Measurements from ENCODE around the gene PRODH2.
"Not testable (repeated sequence)": the region's sequence is repeated elsewhere in the genome, so short reads cannot be mapped to it uniquely, and the experiment has no call there.

PRODH2 gene

GRCh38 chr19:35780717-35781116 is 31.9 kb downstream of the PRODH2 start:
- no peak for DNase-seq

GRCh38 chr19:35780058-35780457 is 32.6 kb downstream of the PRODH2 start:
- no peak for DNase-seq

DNA sequence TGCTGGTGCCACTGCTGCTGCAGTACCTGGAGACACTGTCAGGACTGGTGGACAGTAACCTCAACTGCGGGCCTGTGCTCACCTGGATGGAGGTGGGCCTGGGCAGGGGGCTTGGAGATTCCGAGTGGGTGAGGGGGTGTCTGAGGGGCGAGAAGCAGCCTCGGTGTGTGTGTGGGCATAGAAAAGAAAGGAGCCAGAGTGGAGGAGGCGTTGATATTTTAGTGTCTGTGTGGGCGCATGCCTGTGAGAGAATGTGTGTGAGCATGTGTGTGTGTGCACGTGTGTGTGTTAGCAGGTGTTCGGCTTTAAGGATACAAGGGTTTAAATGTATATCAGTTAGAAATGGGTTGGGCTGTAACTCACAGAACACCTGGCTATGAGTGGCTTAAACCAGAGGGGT is 33.6 kb downstream of the PRODH2 start:
- no peak for DNase-seq

DNA sequence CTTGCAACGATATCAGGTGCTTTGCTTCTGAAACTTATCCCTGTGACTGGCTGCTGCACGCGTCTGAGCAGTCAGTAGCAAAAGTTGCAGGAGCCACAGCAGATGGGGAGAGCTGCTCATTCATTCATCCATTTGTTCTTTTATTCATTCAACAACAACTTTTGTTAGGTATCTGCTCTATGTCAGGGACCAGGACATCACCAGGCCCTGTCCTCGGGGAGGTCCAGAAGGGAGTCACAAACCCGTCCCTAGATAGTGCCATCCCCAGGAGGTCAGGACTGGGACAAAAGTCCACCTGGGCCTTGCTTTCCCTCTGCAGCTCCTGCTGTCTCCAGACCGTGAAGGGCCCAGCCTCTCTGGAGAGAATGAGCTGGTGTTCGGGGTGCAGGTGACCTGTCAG is 34.7 kb downstream of the PRODH2 start:
- DNase-seq = no peak

- DNase-seq = no peak
Measured at GRCh38 chr19:35777086-35777841, 35.4 kb downstream of the PRODH2 start.

DNA sequence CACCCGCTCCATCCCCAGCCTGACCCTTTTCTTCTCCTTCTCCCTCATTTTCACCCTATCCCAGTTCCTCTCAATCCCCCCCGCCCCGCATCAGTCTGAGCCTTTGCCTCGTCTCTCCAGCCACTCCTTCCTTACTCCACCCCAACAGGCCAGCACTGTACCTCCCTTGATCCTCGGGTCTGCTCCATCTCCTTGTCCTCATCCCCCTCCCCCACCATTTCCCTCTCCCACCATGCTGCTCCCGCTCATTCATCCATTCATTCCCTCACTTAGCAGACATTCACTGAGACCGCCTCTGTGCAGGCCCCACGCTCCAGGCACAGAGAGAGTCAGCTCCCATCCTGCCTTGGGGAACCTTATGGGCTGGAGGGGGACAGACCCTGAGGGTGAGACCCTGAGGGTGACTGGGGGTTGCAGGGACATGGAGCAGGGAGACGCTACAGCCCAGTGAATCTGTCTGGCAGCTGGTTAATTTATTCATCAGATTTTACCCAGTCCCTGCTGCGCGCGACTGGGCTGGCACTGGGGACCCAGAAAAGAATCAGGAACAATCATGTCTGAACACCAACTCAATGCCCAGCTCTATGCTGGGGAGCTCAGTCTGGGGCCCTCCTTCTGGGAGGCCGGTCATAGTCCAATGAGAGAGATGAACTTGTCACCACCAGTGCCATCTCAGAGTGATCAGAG is 36.4 kb downstream of the PRODH2 start:
- no peak for DNase-seq

GRCh38 chr19:35775298-35776101 is 37.1 kb downstream of the PRODH2 start, which contains the start of gene ARHGAP33:
ARHGAP33 (plus strand) TSS chr19:35775564; CDS start chr19:35775659, 95 bp downstream.
- peak; percentile 99 for DNase-seq

DNA sequence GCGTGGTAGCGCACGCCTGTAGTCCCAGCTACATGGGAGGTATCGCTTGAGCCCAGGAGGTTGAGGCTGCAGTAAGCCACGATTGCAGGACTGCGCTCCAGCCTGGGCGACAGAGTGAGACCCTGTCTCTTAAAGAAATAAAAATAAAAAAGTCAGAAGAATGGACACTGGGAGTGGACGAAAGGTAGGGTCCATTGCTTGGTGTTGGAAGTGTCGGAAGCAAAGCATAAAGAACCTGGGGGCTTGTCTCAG is 37.7 kb downstream of the PRODH2 start:
- no peak for DNase-seq

GRCh38 chr19:35774274-35775045 is 38.2 kb downstream of the PRODH2 start:
- no peak for DNase-seq

DNA sequence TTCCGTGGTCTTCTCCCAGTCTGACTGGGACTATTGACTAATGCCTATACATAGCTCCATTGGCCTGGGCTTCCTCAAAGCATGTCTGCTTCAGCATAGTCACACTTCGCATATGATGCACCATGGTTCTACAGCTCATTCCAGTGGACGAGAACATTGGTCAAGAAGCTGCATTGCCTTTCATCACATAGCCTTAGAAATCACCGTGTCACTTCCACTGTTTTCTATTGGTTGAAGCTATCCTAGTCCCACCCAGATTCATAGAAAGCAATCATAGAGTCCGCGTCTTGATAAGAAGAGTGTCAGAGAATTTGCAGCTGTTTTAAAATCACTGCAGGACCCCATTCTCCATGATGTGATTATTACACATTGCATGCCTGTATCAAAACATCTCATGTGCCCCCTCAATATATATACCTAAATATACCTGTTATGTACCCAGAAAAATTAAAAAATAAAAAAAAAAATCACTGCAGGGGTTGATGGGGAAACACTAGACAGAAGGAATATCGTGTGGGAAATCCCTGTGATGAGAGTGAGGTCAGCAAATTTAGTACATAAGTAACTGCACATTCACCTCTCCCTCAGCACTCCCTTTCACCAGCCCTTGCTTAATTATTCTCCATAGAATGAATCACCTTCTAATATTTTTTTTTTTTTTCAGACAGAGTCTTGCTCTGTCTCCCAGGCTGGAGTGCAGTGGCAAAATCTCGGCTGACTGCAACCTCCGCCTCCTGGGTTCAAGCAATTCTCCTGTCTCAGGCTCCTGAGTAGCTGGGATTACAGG is 39.4 kb downstream of the PRODH2 start:
- no peak for DNase-seq

DNA sequence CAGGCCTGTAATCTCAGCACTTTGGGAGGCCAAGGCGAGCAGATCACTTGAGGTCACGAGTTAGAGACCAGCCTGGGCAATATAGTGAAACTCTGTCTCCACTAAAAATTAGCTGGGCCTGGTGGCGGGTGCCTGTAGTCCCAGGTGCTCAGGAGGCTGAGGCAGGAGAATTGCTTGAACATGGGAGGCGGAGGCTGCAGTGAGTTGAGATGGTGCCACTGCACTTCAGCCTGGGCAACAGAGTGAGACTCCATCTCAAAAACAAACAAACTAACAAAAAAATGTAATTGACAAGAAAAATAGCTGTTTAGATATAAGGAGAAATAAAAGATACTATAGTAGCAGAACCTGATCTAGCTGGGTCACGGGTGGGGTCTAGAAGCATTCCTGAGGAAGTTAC is 40.3 kb downstream of the PRODH2 start:
- DNase-seq = not testable (repeated sequence)

GRCh38 chr19:35768082-35768421 is 44.6 kb downstream of the PRODH2 start:
- DNase-seq = no peak

DNA sequence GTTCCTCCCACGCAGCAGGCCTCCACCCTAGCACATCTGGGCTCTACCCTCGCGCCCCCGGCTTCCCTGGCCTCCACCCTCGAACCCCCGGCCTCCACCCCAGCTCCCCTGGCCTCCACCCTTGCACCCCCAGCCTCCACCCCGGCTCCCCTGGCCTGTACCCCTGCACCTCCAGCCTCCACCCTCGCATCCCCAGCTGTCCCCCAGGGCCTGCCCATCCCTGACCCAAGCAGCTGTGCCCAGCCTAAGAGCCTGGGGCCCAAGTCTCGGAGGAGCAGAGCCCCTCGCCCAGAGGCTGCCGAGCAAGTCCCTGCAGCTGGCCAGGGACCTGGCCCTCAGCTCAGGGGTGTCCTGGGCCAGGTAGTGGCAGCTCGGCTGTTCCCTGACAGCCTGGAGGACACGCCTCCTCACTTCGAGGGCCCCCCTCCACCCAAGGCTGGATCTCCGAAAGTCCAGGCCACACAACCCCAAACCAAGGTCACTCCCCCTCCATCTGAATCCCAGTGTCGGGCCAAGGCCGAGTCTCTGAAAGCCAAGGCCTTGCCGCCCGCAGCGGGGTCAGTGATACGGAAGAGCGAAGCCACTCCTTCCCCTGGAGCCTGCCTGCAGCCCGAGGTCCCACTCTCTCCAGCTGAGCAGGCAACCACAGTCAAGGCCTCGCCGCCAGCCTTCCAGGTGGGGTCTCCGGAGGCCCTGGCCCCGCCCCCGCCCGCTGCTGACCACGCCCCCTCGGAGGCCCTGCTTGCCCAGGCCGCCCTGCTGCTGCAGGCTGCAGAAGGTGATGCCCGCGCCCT is 45.2 kb downstream of the PRODH2 start:
- DNase-seq = no peak

DNA sequence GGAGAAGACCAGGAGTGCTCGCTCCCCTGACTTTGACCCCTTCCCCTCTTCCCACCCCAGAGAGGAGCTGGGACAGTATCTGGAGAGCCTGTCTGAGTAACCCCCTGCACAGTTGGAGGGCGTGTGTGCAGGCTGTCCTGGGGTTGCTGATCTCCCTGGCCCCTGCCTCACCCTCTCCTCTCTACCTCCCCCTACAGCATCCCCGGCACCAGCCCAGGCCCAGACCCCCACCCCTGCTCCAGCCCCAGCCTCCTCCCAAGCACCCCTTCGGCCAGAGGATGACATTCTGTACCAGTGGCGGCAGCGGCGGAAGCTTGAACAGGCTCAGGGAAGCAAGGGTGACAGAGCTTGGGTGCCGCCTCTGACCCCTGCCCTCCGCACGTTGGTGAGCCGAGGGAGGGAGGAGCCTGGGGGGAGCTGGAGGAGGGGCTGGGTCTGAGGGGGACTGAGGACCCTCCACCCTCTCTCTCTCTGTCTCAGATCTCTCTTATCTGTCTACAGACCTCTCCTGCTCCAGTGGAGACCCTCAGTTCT is 46.0 kb downstream of the PRODH2 start:
- no peak for DNase-seq

DNA sequence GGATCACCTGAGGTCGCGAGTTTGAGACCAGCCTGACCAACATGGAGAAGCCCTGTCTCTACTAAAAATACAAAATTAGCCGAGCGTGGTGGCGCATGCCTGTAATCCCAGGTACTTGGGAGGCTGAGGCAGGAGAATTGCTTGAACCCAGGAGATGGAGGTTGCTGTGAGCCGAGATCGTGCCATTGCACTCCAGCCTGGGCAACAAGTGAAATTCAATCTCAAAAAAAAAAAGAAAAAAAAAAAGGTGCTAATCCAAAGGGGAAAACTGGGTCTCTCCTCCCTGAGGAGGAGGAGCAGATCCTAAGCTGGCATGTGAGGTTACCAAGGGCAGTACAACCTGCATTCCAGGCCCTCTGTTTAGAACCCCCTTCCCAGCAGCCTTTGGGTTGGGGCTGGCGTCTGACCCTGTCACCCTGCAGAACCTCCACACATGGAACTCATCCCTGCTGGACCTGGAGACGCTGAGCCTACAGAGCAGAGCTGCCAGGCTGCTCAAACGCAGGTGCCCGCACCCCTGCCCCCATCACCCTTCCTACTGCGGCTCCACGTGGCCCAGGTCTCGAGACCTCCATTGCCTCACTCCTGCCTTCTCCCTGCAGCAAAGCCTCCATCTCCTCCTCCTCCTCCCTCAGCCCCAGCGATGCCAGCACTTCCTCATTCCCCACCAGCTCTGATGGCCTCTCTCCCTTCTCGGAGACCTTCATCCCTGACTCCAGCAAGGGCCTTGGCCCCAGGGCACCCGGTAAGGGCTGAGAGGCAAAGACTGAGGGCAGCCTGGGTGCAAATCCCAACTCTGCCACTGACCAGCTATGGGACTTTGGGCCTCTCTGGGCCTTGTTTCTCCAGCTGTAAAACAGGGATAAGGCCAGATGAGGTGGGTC is 48.0 kb downstream of the PRODH2 start:
- DNase-seq = no peak

DNA sequence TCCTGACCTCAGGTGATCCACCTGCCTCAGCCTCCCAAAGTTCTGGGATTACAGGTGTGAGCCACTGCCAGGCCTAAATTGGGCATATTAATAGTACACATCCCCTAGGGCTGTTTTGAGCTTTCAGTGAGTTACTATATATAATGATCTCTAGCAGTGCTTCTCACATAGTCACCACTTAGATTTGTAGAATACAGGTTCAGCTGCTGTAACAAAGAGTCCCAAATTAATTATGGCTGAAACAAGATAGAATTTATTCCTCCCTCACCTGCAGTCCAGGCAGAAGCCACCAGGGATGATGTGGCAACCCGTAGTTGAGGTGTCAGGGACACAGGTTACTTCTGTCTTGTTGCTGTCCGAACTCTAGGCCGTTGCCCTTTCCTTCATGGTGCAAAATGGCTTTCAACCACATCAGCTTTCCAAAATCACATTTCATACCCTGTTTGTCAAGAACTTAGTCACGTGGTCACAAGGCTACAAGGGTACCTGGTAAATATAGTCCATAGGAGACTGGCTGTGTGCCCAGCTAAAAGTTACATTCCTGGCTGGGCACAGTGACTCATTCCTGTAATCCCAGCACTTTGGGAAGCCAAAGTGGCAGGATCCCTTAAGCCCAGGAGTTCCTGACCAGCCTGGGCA is 51.8 kb downstream of the PRODH2 start:
- DNase-seq = no peak

DNA sequence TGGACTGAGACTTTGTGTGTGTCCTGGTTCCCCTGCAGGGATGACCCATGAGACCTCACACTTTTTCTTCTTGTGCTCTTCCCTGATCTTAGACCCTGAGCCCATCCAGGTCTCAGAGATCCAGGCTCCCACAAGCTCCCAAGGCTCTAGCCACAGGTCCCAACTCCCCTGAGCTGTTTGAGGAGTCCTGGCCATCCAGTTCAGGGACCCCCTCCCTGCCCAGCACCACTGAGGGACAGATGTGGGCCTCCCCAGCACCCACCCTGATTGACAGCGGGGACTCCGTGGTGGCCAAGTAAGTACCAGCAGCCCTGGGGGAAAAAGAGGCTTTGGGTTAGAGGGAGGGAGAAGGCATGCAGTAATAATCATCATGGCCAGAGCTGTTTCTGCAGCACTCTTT is 52.9 kb downstream of the PRODH2 start:
- no peak for DNase-seq

DNA sequence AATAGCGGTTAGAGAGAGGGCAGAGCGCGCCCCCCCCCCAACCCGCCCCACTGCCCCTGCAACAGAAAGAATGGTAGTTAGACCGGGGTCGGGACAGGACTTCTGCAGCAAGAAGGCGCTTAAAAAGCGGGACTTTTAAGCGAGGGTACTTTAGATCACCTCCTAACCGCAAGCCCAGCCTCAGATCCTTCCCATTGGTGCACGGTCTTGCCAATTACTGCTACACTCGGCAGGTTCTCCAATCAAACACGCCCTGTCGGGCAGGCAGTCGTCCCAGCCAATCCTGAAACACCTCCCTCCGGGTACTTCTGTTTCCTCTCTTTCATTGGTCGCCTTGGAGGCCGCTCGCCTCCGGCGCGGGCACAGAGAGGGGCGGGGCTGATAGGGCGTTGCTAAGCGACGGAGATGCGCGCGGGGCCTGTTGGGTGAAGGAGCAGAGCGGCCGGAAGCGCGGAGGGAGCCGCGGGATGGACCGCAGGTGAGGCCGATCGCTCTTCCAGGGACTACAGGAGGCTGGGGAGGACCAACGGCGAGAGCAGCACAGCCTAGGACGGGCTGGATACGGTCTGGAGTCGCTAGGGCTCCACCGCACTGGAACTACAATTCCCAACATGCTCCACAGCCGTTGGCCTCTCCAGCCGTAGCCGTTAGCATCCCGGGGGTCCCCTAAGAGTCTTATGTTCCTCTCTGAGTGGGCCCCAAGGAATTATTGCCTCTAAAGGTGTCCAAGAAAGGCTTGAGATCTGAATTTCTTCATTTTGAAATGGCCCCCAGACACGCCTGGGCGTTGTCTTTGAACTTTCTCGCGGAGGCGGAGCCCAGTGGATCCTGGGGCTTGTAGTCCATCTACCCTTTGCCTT is 54.7 kb downstream of the PRODH2 start, which contains the start of gene PROSER3:
Gene PROSER3 (plus strand): TSS at position 428 of the 860 bp plus-strand sequence. CDS start 40 bp downstream, at position 468.
- peak; percentile 98 for DNase-seq

All from NCI-H1105 (cell line).